ENCODE measurements around the gene SRSF8. TPM values are rescaled to one million over a fixed set of nuclear protein-coding genes. Genes with fewer than 3 reads are reported as not detected.
"Not testable (repeated sequence)": the region's sequence is repeated elsewhere in the genome, so short reads cannot be mapped to it uniquely, and the experiment has no call there.

Gene SRSF8, protein sequence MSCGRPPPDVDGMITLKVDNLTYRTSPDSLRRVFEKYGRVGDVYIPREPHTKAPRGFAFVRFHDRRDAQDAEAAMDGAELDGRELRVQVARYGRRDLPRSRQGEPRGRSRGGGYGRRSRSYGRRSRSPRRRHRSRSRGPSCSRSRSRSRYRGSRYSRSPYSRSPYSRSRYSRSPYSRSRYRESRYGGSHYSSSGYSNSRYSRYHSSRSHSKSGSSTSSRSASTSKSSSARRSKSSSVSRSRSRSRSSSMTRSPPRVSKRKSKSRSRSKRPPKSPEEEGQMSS
- total RNA-seq: 11.5 TPM

DNA sequence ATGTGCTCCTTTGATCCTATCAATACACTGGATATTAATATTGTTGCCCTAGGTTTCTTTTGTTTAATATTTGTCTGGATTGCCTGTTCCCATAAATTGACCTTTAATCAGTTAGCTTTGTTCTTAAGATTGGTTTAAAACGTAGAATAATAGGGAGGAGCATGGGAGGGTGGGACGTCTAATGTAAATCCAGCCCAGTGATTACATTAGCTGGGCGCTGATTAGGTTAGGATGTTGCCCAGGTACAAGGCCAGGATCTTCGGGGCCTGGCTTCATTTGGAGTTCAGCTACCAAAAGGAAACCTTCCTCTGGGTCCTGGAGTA is at the start of gene SRSF8:
TSS of gene SRSF8 (plus strand) at position 204 of the 323 bp plus-strand sequence. CDS start 308 bp downstream, outside the sequence.
- H3K9me3 ChIP-seq (ENCODE audit: control insufficient read depth in 3 of 3, low read length in 3 of 3): no peaks in the 10 kb centered on the region
- no peaks in the 10 kb centered on the region for H3K36me3 ChIP-seq (ENCODE audit: control insufficient read depth in 3 of 3, insufficient read depth in 3 of 3, low read length in 3 of 3)
- H3K4me3 ChIP-seq (ENCODE audit: low read length in 3 of 3): peak within 1 kb of the TSS; percentile 90 to 99 (median 97)
- H3K27me3 ChIP-seq (ENCODE audit: control insufficient read depth in 3 of 3, insufficient read depth in 3 of 3, low read length in 3 of 3): no peaks in the 10 kb centered on the region
- peak within 1 kb of the TSS; percentile 88 to 97 (median 95) for H3K9ac ChIP-seq (ENCODE audit: low read depth in 1 of 3, low read length in 3 of 3)
- H3K27ac ChIP-seq (ENCODE audit: low read depth, low read length): peak within 1 kb of the TSS; percentile 90
- peaks cover 3 to 11% (median 8%) of the 10 kb centered on the region in 3 donors for H3K4me1 ChIP-seq (ENCODE audit: control insufficient read depth in 3 of 3, insufficient read depth in 3 of 3, low read length in 3 of 3)

DNA sequence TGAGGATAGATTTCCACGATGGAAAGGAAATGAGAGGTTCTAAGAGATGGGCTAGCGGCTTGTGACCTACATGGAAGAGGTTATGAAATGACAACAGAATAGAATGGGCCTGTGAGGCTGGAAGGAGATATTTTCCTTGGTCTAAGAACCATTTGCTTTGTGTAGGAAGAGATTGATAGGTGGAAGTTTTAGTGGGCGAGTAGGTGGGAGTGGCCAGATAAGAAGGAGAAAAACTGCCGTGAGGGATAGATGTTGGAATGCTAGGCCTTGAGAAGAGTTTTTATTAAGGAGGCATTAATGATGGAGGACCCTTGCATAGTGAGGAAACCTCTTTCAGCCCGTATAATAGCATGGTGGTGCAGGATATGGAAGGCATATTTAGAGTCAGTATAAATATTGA is 45.3 kb upstream of the SRSF8 start:
- not testable (repeated sequence) for H3K36me3 ChIP-seq (ENCODE audit: control insufficient read depth in 3 of 3, insufficient read depth in 3 of 3, low read length in 3 of 3); H3K4me3 ChIP-seq (ENCODE audit: low read length in 3 of 3); H3K9ac ChIP-seq (ENCODE audit: low read depth in 1 of 3, low read length in 3 of 3); H3K27ac ChIP-seq (ENCODE audit: low read depth, low read length); H3K9me3 ChIP-seq (ENCODE audit: control insufficient read depth in 3 of 3, low read length in 3 of 3); H3K27me3 ChIP-seq (ENCODE audit: control insufficient read depth in 3 of 3, insufficient read depth in 3 of 3, low read length in 3 of 3); H3K4me1 ChIP-seq (ENCODE audit: control insufficient read depth in 3 of 3, insufficient read depth in 3 of 3, low read length in 3 of 3)

DNA sequence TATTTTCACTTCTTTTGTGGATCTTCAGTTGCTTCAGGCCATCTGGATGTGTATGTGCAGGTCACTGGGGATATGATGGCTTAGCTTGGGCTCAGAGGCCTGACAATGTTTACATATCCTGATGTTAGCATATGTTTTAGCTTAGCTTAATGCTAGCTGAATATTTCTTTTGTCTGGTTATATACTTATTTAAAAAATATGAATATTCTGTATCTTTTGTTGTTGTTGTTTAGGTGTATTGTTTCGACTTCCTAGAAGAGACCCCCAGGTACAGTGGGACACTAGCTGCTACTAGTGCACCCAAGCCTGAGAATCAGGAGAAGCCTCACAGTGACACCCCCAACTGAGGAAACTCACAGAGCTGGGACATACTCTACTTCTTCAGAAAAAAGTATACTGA is 41.8 kb upstream of the SRSF8 start, which contains the start of gene KDM4E:
TSS of gene KDM4E (plus strand) at position 301 of the 400 bp plus-strand sequence. CDS start 300 bp downstream, outside the sequence.
- Histone ChIP-seq H3K4me3 (ENCODE audit: low read length in 3 of 3) (no peak within 1 kb of the TSS), H3K4me1 (ENCODE audit: control insufficient read depth in 3 of 3, insufficient read depth in 3 of 3, low read length in 3 of 3) (no peaks in the 10 kb centered on the region), H3K27me3 (ENCODE audit: control insufficient read depth in 3 of 3, insufficient read depth in 3 of 3, low read length in 3 of 3) (no peaks in the 10 kb centered on the region), H3K36me3 (ENCODE audit: control insufficient read depth in 3 of 3, insufficient read depth in 3 of 3, low read length in 3 of 3) (no peaks in the 10 kb centered on the region), H3K27ac (ENCODE audit: low read depth, low read length) (no peak within 1 kb of the TSS), H3K9me3 (ENCODE audit: control insufficient read depth in 3 of 3, low read length in 3 of 3) (no peaks in the 10 kb centered on the region), H3K9ac (ENCODE audit: low read depth in 1 of 3, low read length in 3 of 3) (no peak within 1 kb of the TSS)

DNA sequence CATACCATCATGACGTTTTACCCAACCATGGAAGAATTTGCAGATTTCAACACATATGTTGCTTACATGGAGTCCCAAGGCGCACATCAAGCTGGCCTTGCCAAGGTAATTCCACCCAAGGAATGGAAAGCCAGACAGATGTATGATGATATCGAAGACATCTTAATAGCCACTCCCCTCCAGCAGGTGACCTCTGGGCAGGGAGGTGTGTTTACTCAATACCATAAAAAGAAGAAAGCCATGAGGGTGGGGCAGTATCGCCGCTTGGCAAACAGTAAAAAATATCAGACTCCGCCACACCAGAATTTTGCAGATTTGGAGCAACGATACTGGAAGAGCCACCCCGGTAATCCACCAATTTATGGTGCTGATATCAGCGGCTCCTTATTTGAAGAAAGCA is 41.1 kb upstream of the SRSF8 start:
- H3K36me3 ChIP-seq (ENCODE audit: control insufficient read depth in 3 of 3, insufficient read depth in 3 of 3, low read length in 3 of 3); H3K4me1 ChIP-seq (ENCODE audit: control insufficient read depth in 3 of 3, insufficient read depth in 3 of 3, low read length in 3 of 3); H3K9me3 ChIP-seq (ENCODE audit: control insufficient read depth in 3 of 3, low read length in 3 of 3): not testable (repeated sequence)

DNA sequence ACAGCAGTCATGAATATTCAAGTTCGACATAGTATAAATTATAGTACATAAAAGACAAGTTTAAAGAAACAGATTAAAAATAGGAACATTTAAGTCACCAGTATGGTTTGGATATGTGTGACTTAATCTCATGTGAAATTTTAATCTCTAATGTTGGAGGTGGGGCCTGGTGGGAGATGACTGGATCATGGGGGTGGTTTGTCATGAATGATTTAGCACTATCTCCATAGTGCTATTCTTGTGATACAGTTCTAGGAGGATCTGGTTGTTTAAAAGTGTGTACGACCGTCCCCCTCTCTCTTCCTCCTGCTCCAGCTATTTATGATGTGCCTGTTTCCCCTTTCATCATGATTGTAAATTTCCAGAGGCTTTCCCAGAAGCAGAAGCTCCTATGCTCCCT is 38.4 kb upstream of the SRSF8 start:
- Histone ChIP-seq H3K36me3 (ENCODE audit: control insufficient read depth in 3 of 3, insufficient read depth in 3 of 3, low read length in 3 of 3) (no peaks in the 10 kb centered on the region), H3K9ac (ENCODE audit: low read depth in 1 of 3, low read length in 3 of 3) (no peak overlapping the region), H3K9me3 (ENCODE audit: control insufficient read depth in 3 of 3, low read length in 3 of 3) (no peaks in the 10 kb centered on the region), H3K4me3 (ENCODE audit: low read length in 3 of 3) (no peak overlapping the region), H3K27me3 (ENCODE audit: control insufficient read depth in 3 of 3, insufficient read depth in 3 of 3, low read length in 3 of 3) (no peaks in the 10 kb centered on the region), H3K27ac (ENCODE audit: low read depth, low read length) (no peak overlapping the region), H3K4me1 (ENCODE audit: control insufficient read depth in 3 of 3, insufficient read depth in 3 of 3, low read length in 3 of 3) (no peaks in the 10 kb centered on the region)

More for the DNA sequence above, 41.1 kb upstream of the SRSF8 start:
- not testable (repeated sequence) for H3K27ac ChIP-seq (ENCODE audit: low read depth, low read length); H3K9ac ChIP-seq (ENCODE audit: low read depth in 1 of 3, low read length in 3 of 3); H3K27me3 ChIP-seq (ENCODE audit: control insufficient read depth in 3 of 3, insufficient read depth in 3 of 3, low read length in 3 of 3); H3K4me3 ChIP-seq (ENCODE audit: low read length in 3 of 3)

DNA sequence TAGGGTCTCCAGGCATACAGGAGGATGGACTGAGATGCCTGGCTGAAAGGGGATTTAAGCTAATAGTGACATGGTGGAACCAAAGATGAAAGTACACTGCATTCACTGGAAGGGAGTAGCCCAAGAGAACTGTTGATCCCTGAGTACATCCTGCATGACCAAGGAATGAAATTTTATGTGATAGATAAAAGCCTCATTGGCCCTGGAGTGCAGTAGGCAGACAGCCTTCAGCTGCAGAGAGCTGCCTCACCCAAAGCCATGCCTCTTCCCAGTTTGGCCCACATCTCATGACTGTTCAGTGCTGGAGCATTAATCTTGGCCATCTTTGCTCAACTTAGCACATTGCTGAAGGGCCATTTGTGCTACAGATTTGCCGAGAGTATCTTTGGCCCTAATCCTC is 33.7 kb upstream of the SRSF8 start:
- H3K4me1 ChIP-seq (ENCODE audit: control insufficient read depth in 3 of 3, insufficient read depth in 3 of 3, low read length in 3 of 3): no peaks in the 10 kb centered on the region
- H3K36me3 ChIP-seq (ENCODE audit: control insufficient read depth in 3 of 3, insufficient read depth in 3 of 3, low read length in 3 of 3): no peaks in the 10 kb centered on the region
- no peak overlapping the region for H3K9ac ChIP-seq (ENCODE audit: low read depth in 1 of 3, low read length in 3 of 3)
- peaks cover 0 to 5% (median 2%) of the 10 kb centered on the region in 3 donors for H3K27me3 ChIP-seq (ENCODE audit: control insufficient read depth in 3 of 3, insufficient read depth in 3 of 3, low read length in 3 of 3)
- no peak overlapping the region for H3K27ac ChIP-seq (ENCODE audit: low read depth, low read length)
- H3K9me3 ChIP-seq (ENCODE audit: control insufficient read depth in 3 of 3, low read length in 3 of 3): no peaks in the 10 kb centered on the region
- no peak overlapping the region for H3K4me3 ChIP-seq (ENCODE audit: low read length in 3 of 3)

DNA sequence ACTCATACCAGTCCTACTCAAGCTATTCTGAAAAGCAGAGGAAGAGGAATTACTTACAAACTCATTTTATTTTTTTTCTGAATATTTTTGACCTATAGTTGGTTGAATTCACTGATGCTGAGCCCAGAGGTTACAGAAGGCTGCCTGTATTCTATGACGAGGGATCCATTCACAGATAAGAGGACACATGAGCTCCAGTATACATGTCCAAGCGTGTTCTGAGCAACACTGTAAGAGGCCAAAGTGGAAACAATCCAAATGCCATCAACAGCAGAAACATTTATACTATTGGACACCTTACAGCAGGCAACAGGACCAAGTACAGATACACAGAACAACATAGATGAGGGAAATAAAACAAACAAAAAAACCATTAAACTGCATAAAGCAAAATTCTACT is 31.4 kb upstream of the SRSF8 start:
- H3K27ac ChIP-seq (ENCODE audit: low read depth, low read length): no peak overlapping the region
- H3K4me1 ChIP-seq (ENCODE audit: control insufficient read depth in 3 of 3, insufficient read depth in 3 of 3, low read length in 3 of 3): no peaks in the 10 kb centered on the region
- peaks cover 0 to 7% (median 6%) of the 10 kb centered on the region in 3 donors for H3K27me3 ChIP-seq (ENCODE audit: control insufficient read depth in 3 of 3, insufficient read depth in 3 of 3, low read length in 3 of 3)
- no peaks in the 10 kb centered on the region for H3K36me3 ChIP-seq (ENCODE audit: control insufficient read depth in 3 of 3, insufficient read depth in 3 of 3, low read length in 3 of 3)
- H3K4me3 ChIP-seq (ENCODE audit: low read length in 3 of 3): no peak overlapping the region
- no peaks in the 10 kb centered on the region for H3K9me3 ChIP-seq (ENCODE audit: control insufficient read depth in 3 of 3, low read length in 3 of 3)
- H3K9ac ChIP-seq (ENCODE audit: low read depth in 1 of 3, low read length in 3 of 3): no peak overlapping the region

DNA sequence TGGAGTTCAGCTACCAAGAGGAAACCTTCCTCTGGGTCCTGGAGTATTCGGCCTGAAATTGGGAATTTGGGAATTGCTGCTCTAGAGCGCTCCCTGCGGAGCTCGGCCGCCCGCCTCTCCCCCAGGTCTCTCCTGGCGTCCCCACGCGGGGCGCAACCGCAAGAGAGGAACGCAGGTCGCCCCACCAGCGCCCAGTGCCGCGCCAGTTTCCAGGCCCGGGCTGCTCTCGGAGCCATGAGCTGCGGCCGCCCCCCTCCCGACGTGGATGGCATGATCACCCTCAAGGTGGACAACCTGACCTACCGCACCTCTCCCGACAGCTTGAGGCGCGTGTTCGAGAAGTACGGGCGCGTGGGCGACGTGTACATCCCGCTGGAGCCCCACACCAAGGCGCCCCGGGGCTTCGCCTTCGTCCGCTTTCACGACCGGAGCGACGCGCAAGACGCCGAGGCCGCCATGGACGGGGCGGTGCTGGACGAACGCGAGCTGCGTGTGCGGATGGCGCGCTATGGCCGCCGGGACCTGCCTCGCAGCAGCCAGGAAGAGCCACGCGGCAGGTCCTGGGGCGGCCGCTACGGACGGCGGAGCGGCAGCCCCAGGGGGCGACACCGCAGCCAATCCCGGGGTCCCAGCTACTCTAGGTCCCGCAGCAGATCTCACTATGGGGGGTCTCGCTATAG is 29.2 kb upstream of the SRSF8 start:
- H3K9me3 ChIP-seq (ENCODE audit: control insufficient read depth in 3 of 3, low read length in 3 of 3); H3K36me3 ChIP-seq (ENCODE audit: control insufficient read depth in 3 of 3, insufficient read depth in 3 of 3, low read length in 3 of 3); H3K4me1 ChIP-seq (ENCODE audit: control insufficient read depth in 3 of 3, insufficient read depth in 3 of 3, low read length in 3 of 3); H3K27ac ChIP-seq (ENCODE audit: low read depth, low read length); H3K9ac ChIP-seq (ENCODE audit: low read depth in 1 of 3, low read length in 3 of 3): not testable (repeated sequence)
- Histone ChIP-seq H3K4me3 (ENCODE audit: low read length in 3 of 3) (peak overlapping the region in 1 of 3 donors; percentile 22), H3K27me3 (ENCODE audit: control insufficient read depth in 3 of 3, insufficient read depth in 3 of 3, low read length in 3 of 3) (peaks cover 10 to 16% (median 12%) of the 10 kb centered on the region in 3 donors)

DNA sequence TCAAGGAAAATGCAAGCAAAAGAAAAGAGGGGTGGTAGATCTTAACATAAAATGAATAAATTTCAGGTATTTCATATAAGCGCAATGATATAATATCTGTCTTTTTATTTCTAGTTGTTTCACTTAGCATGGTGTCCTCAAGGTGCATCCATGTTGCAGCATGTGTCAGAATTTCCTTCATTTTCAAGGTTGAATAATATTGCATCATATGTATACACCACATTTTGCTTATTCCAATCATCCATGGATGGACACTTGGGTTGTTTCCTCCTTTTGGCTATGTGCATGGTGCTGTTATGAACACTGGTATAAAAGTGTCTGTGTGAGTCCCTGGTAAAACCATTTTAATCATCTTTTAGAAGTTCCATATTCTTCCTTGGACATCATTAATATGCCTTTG is 24.5 kb upstream of the SRSF8 start:
- no peaks in the 10 kb centered on the region for H3K4me1 ChIP-seq (ENCODE audit: control insufficient read depth in 3 of 3, insufficient read depth in 3 of 3, low read length in 3 of 3)
- no peak overlapping the region for H3K9ac ChIP-seq (ENCODE audit: low read depth in 1 of 3, low read length in 3 of 3)
- no peak overlapping the region for H3K4me3 ChIP-seq (ENCODE audit: low read length in 3 of 3)
- no peaks in the 10 kb centered on the region for H3K36me3 ChIP-seq (ENCODE audit: control insufficient read depth in 3 of 3, insufficient read depth in 3 of 3, low read length in 3 of 3)
- no peaks in the 10 kb centered on the region for H3K9me3 ChIP-seq (ENCODE audit: control insufficient read depth in 3 of 3, low read length in 3 of 3)
- no peak overlapping the region for H3K27ac ChIP-seq (ENCODE audit: low read depth, low read length)
- peaks cover 19 to 20% (median 19%) of the 10 kb centered on the region in 3 donors for H3K27me3 ChIP-seq (ENCODE audit: control insufficient read depth in 3 of 3, insufficient read depth in 3 of 3, low read length in 3 of 3)

DNA sequence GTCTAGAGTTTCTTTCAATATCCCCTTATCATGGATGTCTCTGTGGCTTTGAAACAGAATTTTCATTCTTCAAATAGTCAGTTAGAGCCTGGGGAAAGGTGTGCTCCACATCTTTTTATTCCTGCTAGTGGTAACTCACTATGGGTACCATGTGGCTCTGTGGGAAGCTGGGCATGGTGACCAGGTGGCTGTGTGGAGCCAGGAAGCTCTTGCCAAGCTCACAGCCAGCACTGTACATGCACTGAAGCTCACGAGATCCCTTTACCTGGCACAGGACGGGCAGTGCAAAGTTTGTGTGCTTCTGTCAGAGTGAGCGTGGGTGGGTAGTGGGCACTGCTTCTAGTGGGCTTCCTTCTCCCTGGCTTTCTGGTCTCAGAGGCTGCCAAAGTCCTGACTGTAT is 23.8 kb upstream of the SRSF8 start:
- Histone ChIP-seq H3K9me3 (ENCODE audit: control insufficient read depth in 3 of 3, low read length in 3 of 3) (no peaks in the 10 kb centered on the region), H3K27me3 (ENCODE audit: control insufficient read depth in 3 of 3, insufficient read depth in 3 of 3, low read length in 3 of 3) (peaks cover 15 to 20% (median 18%) of the 10 kb centered on the region in 3 donors), H3K4me3 (ENCODE audit: low read length in 3 of 3) (no peak overlapping the region), H3K36me3 (ENCODE audit: control insufficient read depth in 3 of 3, insufficient read depth in 3 of 3, low read length in 3 of 3) (no peaks in the 10 kb centered on the region), H3K9ac (ENCODE audit: low read depth in 1 of 3, low read length in 3 of 3) (no peak overlapping the region), H3K4me1 (ENCODE audit: control insufficient read depth in 3 of 3, insufficient read depth in 3 of 3, low read length in 3 of 3) (no peaks in the 10 kb centered on the region), H3K27ac (ENCODE audit: low read depth, low read length) (no peak overlapping the region)
